ENCODE data around the gene CNTNAP2. TPM values are rescaled to one million over a fixed set of nuclear protein-coding genes. Genes with fewer than 3 reads are reported as not detected.

Gene CNTNAP2
- total and polyA plus RNA-seq, 2 of the 8 experiments (the other 6 are each of a cell fraction or from before 2014, with no cell fraction given), result 27.9 to 71.0 TPM

- Histone ChIP-seq H3K4me3 (ENCODE audit: extremely low read depth in 1 of 4, insufficient read depth in 2 of 4, low read depth in 3 of 4, low read length in 4 of 4) (no peak overlapping the region), H2AFZ (ENCODE audit: low read length) (no peak overlapping the region), H4K20me1 (replicated peaks in 1 of 2; ENCODE audit: control insufficient read depth in 1 of 2, insufficient read depth in 2 of 2, low read length in 2 of 2) (no peaks in the 10 kb centered on the region), H4K5ac (ENCODE audit: insufficient read length, low read depth, low read length) (no peak overlapping the region), H3K27me3 (replicated peaks in 1 of 4; ENCODE audit: control insufficient read depth in 3 of 4, extremely low read depth in 1 of 4, insufficient read depth in 3 of 4, low read length in 3 of 4) (no peaks in the 10 kb centered on the region), H2BK20ac (ENCODE audit: low read length) (no peak overlapping the region), H3K4ac (replicated peaks; ENCODE audit: insufficient read length, low read depth, low read length) (no peak overlapping the region), H3K14ac (ENCODE audit: insufficient read length) (no peak overlapping the region), H4K8ac (ENCODE audit: extremely low read depth, insufficient read depth, low read length) (no peak overlapping the region), H3K79me2 (ENCODE audit: control insufficient read depth in 1 of 2, insufficient read depth in 2 of 2, low read length in 2 of 2) (no peaks in the 10 kb centered on the region), H3K27ac (ENCODE audit: low read depth, low read length) (no peak overlapping the region), H4K91ac (replicated peaks; ENCODE audit: insufficient read length, low read length) (no peak overlapping the region), H3K36me3 (ENCODE audit: control insufficient read depth in 2 of 4, insufficient read depth in 4 of 4, low read length in 3 of 4) (no peaks in the 10 kb centered on the region), H3K4me1 (replicated peaks in 1 of 4; ENCODE audit: control insufficient read depth in 3 of 4, insufficient read depth in 4 of 4, low read length in 3 of 4) (no peaks in the 10 kb centered on the region), H3K9ac (replicated peaks in 1 of 4; ENCODE audit: extremely low read depth in 1 of 4, low read depth in 3 of 4, low read length in 3 of 4) (no peak overlapping the region), H2BK120ac (replicated peaks; ENCODE audit: low read depth, low read length) (no peak overlapping the region), H3K18ac (ENCODE audit: extremely low read depth, low read length) (no peak overlapping the region), H3K4me2 (ENCODE audit: insufficient read depth in 1 of 2, low read depth in 2 of 2, low read length in 2 of 2) (no peak overlapping the region), H2BK15ac (ENCODE audit: low read length) (no peak overlapping the region), H3K79me1 (ENCODE audit: low read depth, low read length) (no peaks in the 10 kb centered on the region), H3K23ac (ENCODE audit: insufficient read length) (no peak overlapping the region), H3K56ac (replicated peaks; ENCODE audit: insufficient read length, low read depth, low read length) (no peak overlapping the region), H2BK12ac (ENCODE audit: low read depth, low read length) (no peak overlapping the region), H3K23me2 (ENCODE audit: low read depth, low read length) (no peaks in the 10 kb centered on the region), H3K9me3 (ENCODE audit: insufficient read depth in 2 of 2, low read depth in 1 of 2, low read length in 1 of 2) (no peaks in the 10 kb centered on the region), H2AK5ac (ENCODE audit: low read depth, low read length) (no peak overlapping the region), H2BK5ac (ENCODE audit: low read depth, low read length) (no peak overlapping the region)
- no peak for TF ChIP-seq KDM5A (IDR thresholded peaks at IDR 0.05; ENCODE audit: low read length)
- no peak for TF ChIP-seq RNF2 (IDR thresholded peaks at IDR 0.05; ENCODE audit: borderline replicate concordance, low read depth, low read length, missing control alignments, poor library complexity, severe bottlenecking)
- no peak for TF ChIP-seq CBX8 (IDR thresholded peaks at IDR 0.05; ENCODE audit: borderline replicate concordance, low read depth, low read length)
- no peak for TF ChIP-seq ASH2L (IDR thresholded peaks at IDR 0.05; ENCODE audit: low read length)
- no peak for TF ChIP-seq SIN3A (conservative IDR thresholded peaks at IDR 0.05 in 1 of 2, IDR thresholded peaks at IDR 0.05 in 1 of 2; ENCODE audit: low read depth in 1 of 2, low read length in 2 of 2)
- TF ChIP-seq JUN (IDR thresholded peaks at IDR 0.05; ENCODE audit: low read depth, low read length), result no peak
- TF ChIP-seq SUZ12 (IDR thresholded peaks at IDR 0.05; ENCODE audit: low read length), result no peak
- TF ChIP-seq TBP (IDR thresholded peaks at IDR 0.05; ENCODE audit: low read depth, low read length), result no peak
- no peak for TF ChIP-seq KDM1A (IDR thresholded peaks at IDR 0.05; ENCODE audit: borderline replicate concordance, low read length)
- DNase-seq (ENCODE audit: low read depth in 1 of 2, low spot score in 2 of 2), result no peak
- no peak for FAIRE-seq
- 74% methylated on average over 4 of the region's 4 CpGs; no CpG with 5 or more reads in 1 of the 2 experiments for WGBS, 2 experiments (ENCODE audit: extremely low coverage in 1 of 2, insufficient coverage in 1 of 2, insufficient read length in 1 of 2, insufficient replicate concordance in 2 of 2, low coverage in 1 of 2, low lambda C conversion rate in 2 of 2, missing lambda C conversion rate in 1 of 2)
- POLR2A ChIA-PET (ENCODE audit: partially characterized antibody), result no interaction called here
- CTCF ChIA-PET (ENCODE audit: partially characterized antibody), result interaction anchor here (2.0 to 2.6 kb wide), 2 partner anchors 12 to 44 kb away, joined by 5 to 11 read pairs; no protein-coding TSS in a partner anchor
Measured at GRCh38 chr7:146658604-146659003, 542.0 kb downstream of the CNTNAP2 start.
